CD4-positive, alpha-beta T cell (primary cell): ENCODE data around the gene COX4I1. TPM values are rescaled to one million over a fixed set of nuclear protein-coding genes. Genes with fewer than 3 reads are reported as not detected.

ENCODE experiments used
- ATAC-seq: fragments of 200-7000 bp; cut with Tn5 transposase; one replicate; pipeline ENCODE4 v1.10.0; 2022; ENCODE audit warnings: mild to moderate bottlenecking; ENCODE audit not compliant: poor library complexity
- CTCF ChIA-PET: fragments of 350-600 bp; sonication (Branson Sonifier 250); formaldehyde crosslinking; loops from one replicate; lab custom pipeline; 2021; ENCODE audit warnings: antibody characterized with exemption, inconsistent platforms; lab: Charles Lee
- POLR2A ChIA-PET: fragments of 350-600 bp; sonication (Branson Sonifier 250); formaldehyde crosslinking; loops from one replicate; lab custom pipeline; 2021; ENCODE audit warnings: antibody characterized with exemption, inconsistent platforms; lab: Charles Lee
- DNase-seq, 14 experiments: peaks; one replicate each; pipeline ENCODE4 v3.0.0-alpha.2; 2013 to 2020; ENCODE audit warnings: mixed read lengths in 2 of 14
- H3K27ac ChIP-seq, 2 donors: one replicate each; pipeline versions ENCODE4 v1.5.1 to v1.7.0; 2013; ENCODE audit warnings: low read length in 2 of 2, low read depth in 1 of 2, mild to moderate bottlenecking in 1 of 2
- H3K27me3 ChIP-seq, 2 experiments: 1 replicate in 1 of 2; 2 replicates in 1 of 2; pipeline versions ENCODE4 v1.6.1 to v1.7.0; 2013; ENCODE audit warnings: low read length in 2 of 2, control low read depth in 1 of 2, mild to moderate bottlenecking in 1 of 2, moderate library complexity in 1 of 2; ENCODE audit not compliant: insufficient read depth in 2 of 2, control insufficient read depth in 1 of 2
- H3K36me3 ChIP-seq: one replicate; pipeline ENCODE4 v1.6.1; 2013; ENCODE audit warnings: low read length, control low read depth; ENCODE audit not compliant: insufficient read depth
- H3K4me1 ChIP-seq: one replicate; pipeline ENCODE4 v1.6.1; 2013; ENCODE audit warnings: low read length, control low read depth; ENCODE audit not compliant: insufficient read depth
- H3K4me3 ChIP-seq: one replicate; pipeline ENCODE4 v1.5.1; 2013; ENCODE audit warnings: mild to moderate bottlenecking, low read length, moderate library complexity
- H3K9me3 ChIP-seq, 2 experiments: 1 replicate in 1 of 2; 2 replicates in 1 of 2; pipeline versions ENCODE4 v1.6.1 to v1.7.0; 2013; ENCODE audit warnings: low read length in 2 of 2, mild to moderate bottlenecking in 2 of 2, control low read depth in 1 of 2, moderate library complexity in 1 of 2; ENCODE audit not compliant: control insufficient read depth in 1 of 2, insufficient read depth in 1 of 2
- H3K27ac Mint-ChIP-seq: one replicate; pipeline ENCODE4 v1.8.0; 2020; ENCODE audit warnings: mixed read lengths
- H3K27me3 Mint-ChIP-seq: one replicate; pipeline ENCODE4 v1.8.0; 2021; ENCODE audit warnings: mixed read lengths
- H3K36me3 Mint-ChIP-seq: one replicate; pipeline ENCODE4 v1.8.0; 2021; ENCODE audit warnings: low read depth, mixed read lengths
- H3K4me1 Mint-ChIP-seq: one replicate; pipeline ENCODE4 v1.8.0; 2021; ENCODE audit warnings: low read depth, mixed read lengths
- H3K4me3 Mint-ChIP-seq: one replicate; pipeline ENCODE4 v1.8.0; 2020; ENCODE audit warnings: mild to moderate bottlenecking, mixed read lengths
- H3K9me3 Mint-ChIP-seq: one replicate; pipeline ENCODE4 v1.8.0; 2020; ENCODE audit warnings: mixed read lengths
- intact Hi-C, 2 experiments: fragments of 100-400 bp; cut with DNase I in 1 of 2; cut with micrococcal nuclease in 1 of 2; formaldehyde crosslinking; loops; one replicate each; pipeline versions ENCODE4 v1.15.1 to v1.9.0; 2023 to 2025; cut with DNase I, micrococcal nuclease
- total RNA-seq, 174 experiments: library from RNA in 2 of 174; stranded (reverse) in 2 of 174; gene quantifications; one replicate each; pipeline ENCODE4 v1.2.3 and lab custom pipeline; 2021 to 2026
- TF ChIP-seq, protein P1 (sequence below): fragments of 200-600 bp; IDR thresholded peaks from one replicate; pipeline ENCODE4 v1.8.0; 2022; ENCODE audit warnings: antibody characterized with exemption, mild to moderate bottlenecking

Gene COX4I1
- total RNA-seq, 2 experiments from 2014 or later: 749 to 750 TPM

DNA sequence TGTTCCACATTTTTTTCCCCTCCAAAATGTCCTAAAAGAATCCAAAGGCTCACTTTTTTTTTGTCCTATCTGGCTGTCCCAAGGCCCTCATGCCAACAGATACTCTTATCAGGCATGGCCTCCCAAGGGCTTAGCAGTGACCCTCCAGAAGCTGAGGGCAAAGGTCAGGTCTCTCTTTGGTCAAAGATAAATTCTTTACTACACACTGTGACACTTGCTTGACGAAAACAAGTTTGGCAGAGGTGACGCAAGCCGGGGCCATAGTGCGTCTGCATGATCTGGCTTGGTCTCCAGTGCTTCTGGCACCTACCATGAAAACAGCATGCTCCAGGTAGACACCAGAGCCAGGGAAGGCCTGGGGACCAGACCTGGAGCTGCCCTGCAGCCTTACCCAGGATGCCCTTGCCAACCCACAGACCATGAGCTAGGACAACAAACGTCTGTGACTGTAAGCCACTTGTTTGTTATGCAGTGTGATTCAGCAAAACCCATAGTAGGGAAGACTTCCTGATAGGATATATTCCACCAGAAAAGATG, 50.9 kb downstream of the COX4I1 start:
- H3K4me3 Mint-ChIP-seq: no peak overlapping the region
- H3K4me3 ChIP-seq: no peak overlapping the region
- intact Hi-C loops: no loop called here
- TF ChIP-seq, protein P1, sequence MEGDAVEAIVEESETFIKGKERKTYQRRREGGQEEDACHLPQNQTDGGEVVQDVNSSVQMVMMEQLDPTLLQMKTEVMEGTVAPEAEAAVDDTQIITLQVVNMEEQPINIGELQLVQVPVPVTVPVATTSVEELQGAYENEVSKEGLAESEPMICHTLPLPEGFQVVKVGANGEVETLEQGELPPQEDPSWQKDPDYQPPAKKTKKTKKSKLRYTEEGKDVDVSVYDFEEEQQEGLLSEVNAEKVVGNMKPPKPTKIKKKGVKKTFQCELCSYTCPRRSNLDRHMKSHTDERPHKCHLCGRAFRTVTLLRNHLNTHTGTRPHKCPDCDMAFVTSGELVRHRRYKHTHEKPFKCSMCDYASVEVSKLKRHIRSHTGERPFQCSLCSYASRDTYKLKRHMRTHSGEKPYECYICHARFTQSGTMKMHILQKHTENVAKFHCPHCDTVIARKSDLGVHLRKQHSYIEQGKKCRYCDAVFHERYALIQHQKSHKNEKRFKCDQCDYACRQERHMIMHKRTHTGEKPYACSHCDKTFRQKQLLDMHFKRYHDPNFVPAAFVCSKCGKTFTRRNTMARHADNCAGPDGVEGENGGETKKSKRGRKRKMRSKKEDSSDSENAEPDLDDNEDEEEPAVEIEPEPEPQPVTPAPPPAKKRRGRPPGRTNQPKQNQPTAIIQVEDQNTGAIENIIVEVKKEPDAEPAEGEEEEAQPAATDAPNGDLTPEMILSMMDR: no peak
- no peaks in the 10 kb centered on the region for H3K9me3 Mint-ChIP-seq
- no peaks in the 10 kb centered on the region for H3K27me3 ChIP-seq
- H3K27ac Mint-ChIP-seq: no peak overlapping the region
- DNase-seq (no peak), ATAC-seq (no peak)
- peaks cover 4% of the 10 kb centered on the region for H3K4me1 Mint-ChIP-seq
- ChIA-PET CTCF (no interaction called here), POLR2A (no interaction called here)
- H3K36me3 ChIP-seq: no peaks in the 10 kb centered on the region
- no peaks in the 10 kb centered on the region for H3K4me1 ChIP-seq
- H3K36me3 Mint-ChIP-seq: no peaks in the 10 kb centered on the region
- peaks cover 8% of the 10 kb centered on the region for H3K27me3 Mint-ChIP-seq
- H3K27ac ChIP-seq: no peak overlapping the region
- H3K9me3 ChIP-seq: no peaks in the 10 kb centered on the region

DNA sequence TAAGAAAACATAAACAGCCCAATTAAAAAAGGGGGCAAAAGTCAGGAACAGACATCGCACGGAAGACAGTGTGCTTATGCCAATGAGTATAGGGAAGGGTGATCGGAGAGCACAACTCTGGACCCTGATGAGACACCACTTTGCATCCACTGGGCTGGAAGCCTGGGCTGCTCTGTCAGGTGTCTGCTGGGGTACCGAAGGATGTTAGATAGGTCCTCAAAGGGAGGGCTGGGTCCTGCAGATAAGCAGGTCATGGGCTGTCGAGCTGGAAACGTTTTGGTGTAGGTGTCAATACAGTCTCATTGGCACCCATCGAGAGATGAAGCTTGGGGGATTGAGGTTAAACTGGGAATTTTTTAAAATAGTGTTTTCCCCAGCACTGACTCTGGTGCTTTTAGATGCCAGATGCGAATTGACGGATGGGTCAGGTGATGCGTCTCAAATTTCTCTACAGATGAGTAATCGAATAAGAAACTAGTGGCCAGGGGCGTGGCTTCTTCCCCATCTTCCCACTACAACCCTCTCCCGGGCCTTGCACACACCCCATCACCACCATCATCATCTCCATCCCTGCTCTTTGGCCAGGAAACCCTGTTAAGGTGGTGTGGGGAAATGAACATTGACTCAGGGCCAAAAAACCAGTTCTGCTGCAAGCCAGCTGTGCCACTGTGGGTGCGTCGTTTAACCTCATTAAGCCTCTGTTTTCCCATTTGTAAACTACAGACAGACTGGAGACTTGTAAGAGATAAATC, 51.7 kb downstream of the COX4I1 start:
- no peak overlapping the region for H3K27ac ChIP-seq
- no peaks in the 10 kb centered on the region for H3K4me1 ChIP-seq
- DNase-seq (peak in 2 of 14 experiments; percentile 43 to 56), ATAC-seq (no peak)
- peaks cover 4% of the 10 kb centered on the region for H3K4me1 Mint-ChIP-seq
- H3K27me3 Mint-ChIP-seq: peaks cover 7% of the 10 kb centered on the region
- H3K36me3 Mint-ChIP-seq: no peaks in the 10 kb centered on the region
- H3K9me3 ChIP-seq: no peaks in the 10 kb centered on the region
- no peaks in the 10 kb centered on the region for H3K36me3 ChIP-seq
- intact Hi-C loops: no loop called here
- H3K27me3 ChIP-seq: no peaks in the 10 kb centered on the region
- H3K9me3 Mint-ChIP-seq: no peaks in the 10 kb centered on the region
- CTCF ChIA-PET: no interaction called here
- TF ChIP-seq, protein P1: no peak
- no peak overlapping the region for H3K4me3 Mint-ChIP-seq
- no peak overlapping the region for H3K4me3 ChIP-seq
- POLR2A ChIA-PET: no interaction called here
- H3K27ac Mint-ChIP-seq: no peak overlapping the region

DNA sequence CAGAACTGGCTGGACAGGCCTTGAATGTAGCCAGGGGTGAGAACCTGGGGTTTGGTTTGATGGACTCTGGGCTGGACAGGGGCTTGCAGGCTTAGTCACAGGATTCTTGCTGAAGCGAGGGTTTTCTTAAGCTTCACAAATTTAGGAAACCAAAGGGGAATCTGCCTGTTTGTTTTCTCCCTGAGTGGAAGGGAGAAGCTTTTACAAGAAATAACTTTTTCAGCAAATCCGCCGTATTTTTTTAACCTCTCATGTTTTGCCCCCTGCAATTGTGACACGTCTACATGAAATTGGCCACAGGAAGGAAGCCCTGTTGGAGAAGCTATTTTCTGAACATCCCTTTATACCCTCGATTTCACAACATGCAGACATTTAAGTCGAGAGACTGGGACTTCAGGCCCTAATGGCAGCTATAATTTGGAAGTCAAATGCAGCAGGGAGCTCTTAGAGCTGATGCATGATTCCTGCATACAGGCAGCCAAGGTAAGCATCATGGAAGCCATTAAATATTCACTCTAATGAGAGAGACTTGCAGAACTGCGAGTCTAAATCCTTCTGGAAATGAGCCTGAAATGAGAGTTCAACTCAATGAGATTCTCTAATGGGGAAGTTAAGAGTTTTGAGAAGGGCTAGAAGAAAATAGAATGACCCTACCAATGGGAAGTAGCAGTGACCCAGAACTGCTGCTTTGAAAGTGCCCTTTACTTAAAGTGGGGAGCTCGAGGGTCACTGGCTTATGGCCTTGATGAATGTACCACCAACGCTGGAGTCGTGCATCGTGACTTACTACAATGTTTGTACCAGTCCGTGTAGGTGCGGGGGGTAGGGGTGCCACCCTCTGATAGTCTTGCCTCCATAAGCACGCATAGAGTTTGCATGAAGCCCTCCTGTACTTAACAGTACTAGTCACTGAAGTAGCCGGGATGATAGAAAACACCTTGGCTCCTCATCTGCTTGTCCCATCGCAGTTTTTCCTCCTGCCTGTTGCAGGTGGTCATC, 54.4 kb downstream of the COX4I1 start:
- no peaks in the 10 kb centered on the region for H3K4me1 ChIP-seq
- no peaks in the 10 kb centered on the region for H3K27me3 ChIP-seq
- ChIA-PET CTCF (no interaction called here), POLR2A (no interaction called here)
- H3K4me3 ChIP-seq: no peak overlapping the region
- no peak overlapping the region for H3K27ac Mint-ChIP-seq
- intact Hi-C loops: no loop called here
- no peaks in the 10 kb centered on the region for H3K36me3 Mint-ChIP-seq
- H3K9me3 Mint-ChIP-seq: no peaks in the 10 kb centered on the region
- no peak overlapping the region for H3K4me3 Mint-ChIP-seq
- TF ChIP-seq, protein P1: no peak
- no peaks in the 10 kb centered on the region for H3K36me3 ChIP-seq
- H3K9me3 ChIP-seq: no peaks in the 10 kb centered on the region
- ATAC-seq: no peak
- H3K27ac ChIP-seq: no peak overlapping the region
- H3K4me1 Mint-ChIP-seq: no peaks in the 10 kb centered on the region
- DNase-seq: no peak
- H3K27me3 Mint-ChIP-seq: no peaks in the 10 kb centered on the region
